ENCODE data around the gene CRYZ.

DNA sequence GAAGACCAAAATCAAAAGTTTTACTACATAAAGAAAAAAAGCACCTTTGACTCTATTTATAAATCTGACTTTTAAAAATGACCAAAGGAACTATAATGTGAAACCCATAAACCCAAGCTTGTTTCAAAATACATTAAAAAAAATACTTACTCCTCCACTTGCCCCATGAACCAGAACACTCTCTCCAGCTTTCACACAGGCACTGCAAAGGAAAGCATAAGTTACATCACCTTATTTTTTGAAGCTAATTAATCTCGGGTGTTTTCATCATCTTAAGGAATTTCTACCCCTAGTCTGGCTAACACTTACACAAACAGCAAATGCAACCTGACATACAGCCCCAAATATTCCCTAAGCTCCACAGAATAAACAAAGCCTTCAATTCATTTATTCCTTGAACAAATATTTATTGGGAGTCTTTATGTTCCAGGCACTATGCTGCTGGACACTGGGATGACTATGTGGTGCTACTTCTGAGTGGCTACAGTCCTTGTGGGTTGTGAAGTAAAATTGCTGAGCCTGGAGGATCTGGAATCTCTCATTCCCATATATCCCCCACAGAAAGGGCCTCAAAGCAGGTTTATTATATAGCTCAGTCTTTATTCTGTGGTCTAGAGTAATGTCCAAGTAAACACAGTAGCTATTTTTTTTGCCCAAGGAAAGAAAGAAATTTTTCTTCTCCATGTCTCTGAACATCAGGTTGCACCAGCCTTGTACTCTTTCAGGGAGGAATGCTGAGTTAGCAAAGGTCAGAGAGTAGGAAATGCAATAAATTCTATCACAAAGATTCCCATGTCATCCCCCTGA, 18.2 kb downstream of the CRYZ start:
- TF ChIP-seq ZNF565 (CRISPR knock-in tag; conservative IDR thresholded peaks at IDR 0.05; ENCODE audit: low read depth) (no peak), CSDC2 (CRISPR knock-in tag; IDR thresholded peaks at IDR 0.05) (no peak), ZFP30 (CRISPR knock-in tag; IDR thresholded peaks at IDR 0.05) (no peak), ZFP3 (CRISPR knock-in tag; IDR thresholded peaks at IDR 0.05) (no peak), PPARA (CRISPR knock-in tag; IDR thresholded peaks at IDR 0.05; ENCODE audit: borderline replicate concordance) (no peak), RARB (CRISPR knock-in tag; IDR thresholded peaks at IDR 0.05) (no peak), OSR1 (CRISPR knock-in tag; IDR thresholded peaks at IDR 0.05) (no peak), ISL1 (CRISPR knock-in tag; IDR thresholded peaks at IDR 0.05) (no peak), GLIS3 (CRISPR knock-in tag; IDR thresholded peaks at IDR 0.05) (no peak), SNAI2 (CRISPR knock-in tag; IDR thresholded peaks at IDR 0.05) (no peak)
- TF ChIP-seq, protein P1, sequence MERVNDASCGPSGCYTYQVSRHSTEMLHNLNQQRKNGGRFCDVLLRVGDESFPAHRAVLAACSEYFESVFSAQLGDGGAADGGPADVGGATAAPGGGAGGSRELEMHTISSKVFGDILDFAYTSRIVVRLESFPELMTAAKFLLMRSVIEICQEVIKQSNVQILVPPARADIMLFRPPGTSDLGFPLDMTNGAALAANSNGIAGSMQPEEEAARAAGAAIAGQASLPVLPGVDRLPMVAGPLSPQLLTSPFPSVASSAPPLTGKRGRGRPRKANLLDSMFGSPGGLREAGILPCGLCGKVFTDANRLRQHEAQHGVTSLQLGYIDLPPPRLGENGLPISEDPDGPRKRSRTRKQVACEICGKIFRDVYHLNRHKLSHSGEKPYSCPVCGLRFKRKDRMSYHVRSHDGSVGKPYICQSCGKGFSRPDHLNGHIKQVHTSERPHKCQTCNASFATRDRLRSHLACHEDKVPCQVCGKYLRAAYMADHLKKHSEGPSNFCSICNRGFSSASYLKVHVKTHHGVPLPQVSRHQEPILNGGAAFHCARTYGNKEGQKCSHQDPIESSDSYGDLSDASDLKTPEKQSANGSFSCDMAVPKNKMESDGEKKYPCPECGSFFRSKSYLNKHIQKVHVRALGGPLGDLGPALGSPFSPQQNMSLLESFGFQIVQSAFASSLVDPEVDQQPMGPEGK (CRISPR knock-in tag; IDR thresholded peaks at IDR 0.05; ENCODE audit: borderline replicate concordance), result no peak
- TF ChIP-seq, protein P2, sequence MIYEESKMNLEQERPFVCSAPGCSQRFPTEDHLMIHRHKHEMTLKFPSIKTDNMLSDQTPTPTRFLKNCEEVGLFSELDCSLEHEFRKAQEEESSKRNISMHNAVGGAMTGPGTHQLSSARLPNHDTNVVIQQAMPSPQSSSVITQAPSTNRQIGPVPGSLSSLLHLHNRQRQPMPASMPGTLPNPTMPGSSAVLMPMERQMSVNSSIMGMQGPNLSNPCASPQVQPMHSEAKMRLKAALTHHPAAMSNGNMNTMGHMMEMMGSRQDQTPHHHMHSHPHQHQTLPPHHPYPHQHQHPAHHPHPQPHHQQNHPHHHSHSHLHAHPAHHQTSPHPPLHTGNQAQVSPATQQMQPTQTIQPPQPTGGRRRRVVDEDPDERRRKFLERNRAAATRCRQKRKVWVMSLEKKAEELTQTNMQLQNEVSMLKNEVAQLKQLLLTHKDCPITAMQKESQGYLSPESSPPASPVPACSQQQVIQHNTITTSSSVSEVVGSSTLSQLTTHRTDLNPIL (CRISPR knock-in tag; IDR thresholded peaks at IDR 0.05; ENCODE audit: low read depth), result no peak
- TF ChIP-seq, protein P3, sequence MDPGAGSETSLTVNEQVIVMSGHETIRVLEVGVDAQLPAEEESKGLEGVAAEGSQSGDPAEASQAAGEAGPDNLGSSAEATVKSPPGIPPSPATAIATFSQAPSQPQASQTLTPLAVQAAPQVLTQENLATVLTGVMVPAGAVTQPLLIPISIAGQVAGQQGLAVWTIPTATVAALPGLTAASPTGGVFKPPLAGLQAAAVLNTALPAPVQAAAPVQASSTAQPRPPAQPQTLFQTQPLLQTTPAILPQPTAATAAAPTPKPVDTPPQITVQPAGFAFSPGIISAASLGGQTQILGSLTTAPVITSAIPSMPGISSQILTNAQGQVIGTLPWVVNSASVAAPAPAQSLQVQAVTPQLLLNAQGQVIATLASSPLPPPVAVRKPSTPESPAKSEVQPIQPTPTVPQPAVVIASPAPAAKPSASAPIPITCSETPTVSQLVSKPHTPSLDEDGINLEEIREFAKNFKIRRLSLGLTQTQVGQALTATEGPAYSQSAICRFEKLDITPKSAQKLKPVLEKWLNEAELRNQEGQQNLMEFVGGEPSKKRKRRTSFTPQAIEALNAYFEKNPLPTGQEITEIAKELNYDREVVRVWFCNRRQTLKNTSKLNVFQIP (CRISPR knock-in tag; IDR thresholded peaks at IDR 0.05; ENCODE audit: borderline replicate concordance, low read depth), result no peak
- TF ChIP-seq, protein P4, sequence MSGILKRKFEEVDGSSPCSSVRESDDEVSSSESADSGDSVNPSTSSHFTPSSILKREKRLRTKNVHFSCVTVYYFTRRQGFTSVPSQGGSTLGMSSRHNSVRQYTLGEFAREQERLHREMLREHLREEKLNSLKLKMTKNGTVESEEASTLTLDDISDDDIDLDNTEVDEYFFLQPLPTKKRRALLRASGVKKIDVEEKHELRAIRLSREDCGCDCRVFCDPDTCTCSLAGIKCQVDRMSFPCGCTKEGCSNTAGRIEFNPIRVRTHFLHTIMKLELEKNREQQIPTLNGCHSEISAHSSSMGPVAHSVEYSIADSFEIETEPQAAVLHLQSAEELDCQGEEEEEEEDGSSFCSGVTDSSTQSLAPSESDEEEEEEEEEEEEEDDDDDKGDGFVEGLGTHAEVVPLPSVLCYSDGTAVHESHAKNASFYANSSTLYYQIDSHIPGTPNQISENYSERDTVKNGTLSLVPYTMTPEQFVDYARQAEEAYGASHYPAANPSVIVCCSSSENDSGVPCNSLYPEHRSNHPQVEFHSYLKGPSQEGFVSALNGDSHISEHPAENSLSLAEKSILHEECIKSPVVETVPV (CRISPR knock-in tag; IDR thresholded peaks at IDR 0.05), result no peak
